GM18499 (cell line): ENCODE measurements around the gene UPK3BL2.
"Not testable (repeated sequence)": the region's sequence is repeated elsewhere in the genome, so short reads cannot be mapped to it uniquely, and the experiment has no call there.

Source experiments
- ATAC-seq: cut with Tn5 transposase; IDR thresholded peaks from one replicate; pipeline ENCODE4 v1.9.1; 2021; ENCODE audit warnings: moderate number of reproducible peaks; ENCODE audit not compliant: insufficient read depth, unreplicated experiment

Gene UPK3BL2

DNA sequence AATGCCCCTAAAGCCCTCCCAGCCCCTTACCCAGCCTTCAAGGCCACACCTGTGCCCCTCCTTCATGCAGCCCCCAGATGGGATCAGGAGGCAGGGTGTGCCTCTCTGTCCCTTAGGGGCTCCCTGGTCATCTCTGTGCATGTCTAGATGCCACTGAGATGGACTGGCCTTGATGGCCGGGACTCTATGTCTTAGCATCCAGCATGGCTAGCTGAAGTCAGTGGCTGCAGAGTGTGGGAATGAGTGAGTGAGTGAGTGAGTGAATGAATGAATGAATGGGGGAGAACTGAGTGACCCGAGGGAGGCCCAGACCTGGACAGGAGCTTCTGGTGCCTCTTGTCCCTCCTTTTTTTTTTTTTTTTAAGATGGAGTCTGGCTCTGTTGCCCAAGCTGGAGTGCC, 11.4 kb downstream of the UPK3BL2 start:
- not testable (repeated sequence) for ATAC-seq

GRCh38 chr7:102531583-102531982, 11.9 kb downstream of the UPK3BL2 start:
- not testable (repeated sequence) for ATAC-seq

- not testable (repeated sequence) for ATAC-seq
Measured at GRCh38 chr7:102527822-102528793, 15.4 kb downstream of the UPK3BL2 start.

DNA sequence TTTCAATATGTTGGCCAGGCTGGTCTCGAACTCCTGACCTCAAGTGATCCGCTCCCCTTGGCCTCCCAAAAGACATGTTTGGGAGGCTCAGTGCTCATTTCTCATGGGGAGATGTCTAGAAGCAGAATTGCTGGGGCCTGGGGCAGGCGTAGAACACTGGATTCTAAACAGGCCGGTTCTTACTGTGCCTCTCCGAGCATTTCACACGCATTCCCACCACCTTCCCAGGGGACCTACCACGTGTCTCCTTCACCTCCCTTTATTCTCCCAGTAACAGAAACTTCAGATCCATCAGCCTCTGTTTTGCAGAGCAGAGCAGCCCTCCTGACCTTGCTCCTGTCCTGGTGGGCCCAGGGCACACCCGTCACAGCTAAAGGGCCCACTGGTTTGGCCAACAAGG, 16.3 kb downstream of the UPK3BL2 start:
- not testable (repeated sequence) for ATAC-seq

GRCh38 chr7:102524803-102525202, 18.7 kb downstream of the UPK3BL2 start:
- ATAC-seq, result not testable (repeated sequence)

- ATAC-seq, result not testable (repeated sequence)
Measured at GRCh38 chr7:102520797-102521196, 22.7 kb downstream of the UPK3BL2 start.

DNA sequence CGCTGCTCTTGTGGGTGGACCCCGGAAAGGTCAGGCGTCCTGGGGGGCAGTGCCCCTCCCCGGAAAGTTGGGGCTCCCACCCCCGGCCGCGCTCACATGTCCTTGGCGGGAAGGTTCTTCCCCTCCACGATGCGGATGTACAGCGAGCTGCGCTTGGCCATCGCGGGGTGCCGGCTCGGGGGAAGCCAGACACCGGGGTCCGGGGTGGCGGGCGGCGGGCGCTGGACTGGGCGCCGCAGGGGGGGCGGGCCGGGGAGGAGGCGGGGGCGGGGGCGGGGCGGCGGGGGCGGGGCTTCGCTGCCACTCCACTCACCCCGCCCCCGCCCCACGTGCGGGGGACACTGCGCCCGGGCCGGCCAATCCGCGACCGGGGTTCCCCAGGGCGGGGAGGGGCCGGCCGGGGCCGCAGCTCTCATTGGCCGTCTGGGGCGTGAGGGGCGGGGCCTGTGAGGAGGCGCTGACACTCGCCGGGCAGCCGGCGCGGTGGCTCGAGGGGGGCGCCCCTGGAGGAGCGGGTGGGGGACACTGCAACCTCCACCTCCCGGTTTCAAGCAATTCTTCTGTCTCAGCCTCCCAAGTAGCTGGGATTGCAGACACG, 25.8 kb downstream of the UPK3BL2 start, which contains the start of gene RASA4B:
RASA4B (minus strand) TSS at position 228 of the 598 bp plus-strand sequence; CDS start at position 161, 67 bp downstream.
- ATAC-seq, result peak; percentile 24

DNA sequence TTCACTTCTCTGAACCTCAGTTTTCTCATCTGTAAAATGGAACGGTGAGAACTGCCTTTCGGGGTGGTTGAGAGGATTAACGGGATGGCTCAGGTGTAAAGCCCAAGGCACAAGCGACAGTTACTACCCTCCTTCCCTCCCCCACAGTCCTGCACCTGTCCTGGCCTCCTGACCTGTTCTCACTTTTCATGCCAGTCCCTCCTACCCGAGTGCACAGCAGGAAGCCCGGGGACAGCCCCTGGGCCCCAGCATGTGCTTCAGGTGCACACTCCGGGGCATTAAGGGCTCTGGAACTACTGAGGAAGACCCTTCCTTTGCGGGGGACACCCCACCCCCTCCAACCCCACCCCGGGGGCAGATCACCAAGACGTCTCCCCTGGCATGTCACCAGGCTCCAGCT, 26.5 kb downstream of the UPK3BL2 start:
- ATAC-seq, result not testable (repeated sequence)

DNA sequence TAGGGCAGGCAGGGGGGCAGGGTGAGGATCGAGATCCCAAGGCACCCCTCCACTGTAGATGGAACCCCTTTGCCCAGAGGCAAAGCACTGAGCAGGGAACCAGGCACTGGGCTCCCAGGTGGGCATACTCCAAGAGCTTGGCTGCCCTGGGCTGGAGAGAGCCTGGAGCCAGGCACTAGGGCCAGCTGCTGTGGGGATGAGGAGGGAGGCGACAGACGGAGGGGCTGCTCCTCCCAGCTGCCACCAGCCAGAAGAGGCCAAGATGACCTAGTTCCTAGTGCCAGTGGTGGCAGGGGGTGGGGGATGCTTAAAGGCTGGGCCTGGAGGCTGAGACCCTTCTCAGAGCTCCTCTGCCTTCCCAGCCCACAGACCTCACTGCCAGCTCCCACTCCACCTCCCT, 27.6 kb downstream of the UPK3BL2 start:
- not testable (repeated sequence) for ATAC-seq

DNA sequence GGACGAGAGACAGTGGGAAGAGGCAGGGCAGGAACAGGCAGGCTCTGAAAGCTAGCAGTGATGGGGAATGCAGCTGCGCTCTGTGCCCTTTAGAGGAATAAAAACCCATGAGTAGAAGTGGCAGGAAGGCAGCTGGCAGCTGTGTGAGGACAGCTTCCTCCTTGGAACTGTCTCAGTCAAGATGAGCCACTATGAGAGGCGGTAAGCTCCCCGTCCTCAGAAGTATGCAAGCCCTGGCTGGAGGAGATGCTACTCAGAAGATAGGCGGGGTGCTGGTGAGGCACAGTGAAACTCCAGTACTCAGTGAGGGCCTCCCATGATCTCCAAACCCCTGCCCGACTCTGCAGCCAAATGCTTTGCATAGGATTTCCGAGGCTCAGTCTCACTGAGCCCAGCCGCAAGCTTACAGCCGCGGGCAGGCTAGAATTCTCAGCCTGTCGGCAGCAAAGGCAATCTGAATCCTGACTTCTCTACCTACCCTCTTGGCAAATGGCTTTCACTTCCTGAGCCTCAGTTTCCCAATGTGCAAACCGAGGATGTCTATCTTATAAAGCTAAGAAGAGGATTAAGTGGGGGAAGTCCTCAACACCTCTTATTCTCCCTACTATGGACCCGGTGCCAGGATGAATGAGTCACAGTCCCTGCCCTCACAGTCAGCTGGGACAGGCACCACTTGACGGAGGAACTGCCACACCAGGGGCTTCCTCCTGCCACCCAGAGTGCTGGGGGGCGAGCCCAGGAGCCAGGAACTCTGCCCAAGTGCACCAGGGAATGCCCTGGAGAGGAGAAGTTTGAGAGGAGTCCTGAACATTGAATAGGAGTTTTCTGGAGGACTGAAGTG, 28.4 kb downstream of the UPK3BL2 start:
- ATAC-seq, result peak; percentile 58

DNA sequence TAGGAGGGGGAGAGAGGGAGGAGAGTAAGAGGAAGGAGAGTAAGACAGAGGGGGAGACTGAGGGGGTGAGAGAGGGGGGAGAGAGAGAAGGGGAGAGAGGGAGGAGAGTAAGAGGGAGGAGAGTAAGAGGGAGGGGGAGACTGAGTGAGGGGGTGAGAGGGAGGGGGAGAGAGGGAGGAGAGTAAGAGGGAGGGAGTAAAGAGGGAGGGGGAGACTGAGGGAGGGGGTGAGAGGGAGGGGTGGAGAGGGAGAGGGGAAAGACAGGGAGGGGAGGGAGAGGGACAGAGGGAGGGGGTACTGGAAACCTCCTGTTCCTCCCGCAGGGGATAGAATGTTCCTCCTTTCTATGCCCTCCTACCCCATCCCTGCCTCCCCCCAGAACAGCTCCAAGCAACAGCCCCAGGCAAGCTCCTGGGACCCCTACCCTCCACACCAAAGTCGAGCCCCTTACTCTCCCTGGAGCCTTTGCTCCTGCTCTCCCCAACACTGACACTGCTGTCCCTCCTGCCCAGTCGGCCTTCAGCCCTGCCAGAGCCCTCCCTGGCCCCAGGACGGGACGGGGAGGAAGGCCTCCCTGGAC, 30.8 kb downstream of the UPK3BL2 start:
- ATAC-seq, result not testable (repeated sequence)

- not testable (repeated sequence) for ATAC-seq
Measured at GRCh38 chr7:102511860-102512522, 31.5 kb downstream of the UPK3BL2 start.

DNA sequence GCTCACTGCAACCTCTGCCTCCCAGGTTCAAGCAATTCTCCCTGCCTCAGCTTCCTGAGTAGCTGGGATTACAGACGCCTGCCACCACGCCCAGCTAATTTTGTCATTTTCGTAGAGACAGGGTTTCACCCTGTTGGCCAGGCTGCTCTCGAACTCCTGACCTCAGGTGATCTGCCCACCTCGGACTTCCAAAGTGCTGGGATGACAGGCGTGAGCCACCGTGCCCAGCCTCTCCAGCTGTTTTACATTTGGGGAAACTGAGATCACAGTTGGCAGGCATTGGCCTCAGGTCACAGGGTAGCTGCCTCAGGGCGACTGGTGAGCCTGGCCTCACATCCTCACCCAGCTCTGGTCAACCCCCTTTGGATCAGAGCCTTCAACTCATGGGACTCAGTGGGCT, 32.9 kb downstream of the UPK3BL2 start:
- not testable (repeated sequence) for ATAC-seq

- not testable (repeated sequence) for ATAC-seq
Measured at GRCh38 chr7:102507410-102508088, 35.9 kb downstream of the UPK3BL2 start.

DNA sequence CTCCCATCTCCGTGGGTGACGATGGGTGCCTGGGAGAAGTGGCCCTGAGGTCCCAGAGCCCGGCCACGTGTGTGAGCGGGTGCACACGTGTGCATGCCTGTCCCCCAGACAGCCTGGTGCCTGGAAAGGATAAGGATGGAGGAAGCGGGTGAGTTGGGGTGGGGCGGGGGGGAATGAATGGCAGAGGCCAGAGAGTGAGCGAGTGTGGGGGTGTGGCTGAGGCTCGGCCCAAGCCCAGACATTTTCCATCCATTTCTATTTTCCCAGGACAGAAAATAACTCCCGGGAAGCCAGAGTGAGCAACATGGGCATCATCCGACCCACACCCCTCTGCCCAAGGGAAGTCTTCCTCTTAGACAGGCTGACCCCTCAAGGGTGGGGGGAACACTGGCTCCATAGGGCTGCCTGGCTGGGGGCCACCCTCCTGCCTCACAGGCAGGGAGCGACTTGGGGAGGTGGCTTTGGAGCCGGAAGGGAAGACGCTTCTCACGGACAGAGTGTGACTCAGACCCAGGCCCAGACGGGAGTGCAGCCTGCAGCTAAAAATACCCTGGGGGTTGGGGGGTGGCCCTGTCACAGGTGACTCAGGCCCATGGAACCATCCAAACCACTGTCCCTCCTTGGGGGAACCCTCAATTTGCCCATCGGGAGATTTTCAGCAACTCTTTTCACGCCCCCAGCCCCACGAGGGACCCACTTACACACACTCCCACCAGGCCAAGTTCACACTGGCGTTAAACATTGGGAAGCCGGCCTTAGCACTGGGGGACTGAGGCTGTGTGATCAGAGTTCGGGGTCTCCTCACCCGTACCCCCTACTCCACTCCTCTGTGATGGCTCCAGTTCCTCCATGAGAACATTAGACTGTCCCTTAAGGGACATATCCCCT, 38.0 kb downstream of the UPK3BL2 start:
- not testable (repeated sequence) for ATAC-seq

DNA sequence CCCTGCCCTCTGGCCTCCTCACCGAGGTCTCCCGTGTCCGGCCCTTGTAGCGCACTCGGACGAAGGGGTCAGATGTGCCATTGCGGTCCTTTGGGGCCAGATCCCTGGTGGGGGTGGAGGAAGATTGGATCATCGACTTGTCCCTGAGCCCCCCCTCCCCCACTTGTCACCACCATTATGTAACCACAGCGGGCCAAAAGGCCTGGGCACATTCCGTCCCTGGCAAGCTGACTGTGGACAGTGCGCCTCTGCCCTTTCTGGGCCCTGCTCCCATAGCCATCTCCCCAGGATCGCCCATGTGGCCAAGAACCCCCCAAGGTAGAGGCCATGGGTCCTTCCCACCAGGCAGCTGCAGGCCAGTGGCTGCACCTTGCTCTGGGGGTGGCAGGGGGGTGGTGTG, 40.4 kb downstream of the UPK3BL2 start:
- not testable (repeated sequence) for ATAC-seq

GRCh38 chr7:102498321-102498720, 45.2 kb downstream of the UPK3BL2 start:
- not testable (repeated sequence) for ATAC-seq

DNA sequence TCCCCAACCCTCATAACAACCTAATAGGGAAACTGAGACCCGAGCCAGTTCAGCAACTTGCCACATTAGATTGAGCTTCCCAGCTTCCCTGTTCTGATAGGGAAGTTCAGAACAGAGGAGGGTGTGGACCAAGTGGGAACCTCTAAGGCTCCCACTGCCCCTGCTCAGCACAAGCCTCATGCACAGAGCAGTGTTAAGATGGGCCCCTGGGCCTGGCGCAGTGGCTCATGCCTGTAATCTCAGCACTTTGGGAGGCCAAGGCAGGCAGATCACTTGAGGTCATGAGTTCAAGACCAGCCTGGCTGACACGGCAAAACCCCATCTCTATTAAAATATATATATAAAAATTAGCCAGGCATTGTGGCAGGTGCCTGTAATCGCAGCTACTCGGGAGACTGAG, 46.2 kb downstream of the UPK3BL2 start:
- ATAC-seq, result not testable (repeated sequence)
